ENCODE measurements around the gene CALML3. TPM values are rescaled to one million over a fixed set of nuclear protein-coding genes. Genes with fewer than 3 reads are reported as not detected.

Gene CALML3
- total and polyA plus RNA-seq, 4 donors = 0.10 to 0.13 TPM; not detected in 2

DNA sequence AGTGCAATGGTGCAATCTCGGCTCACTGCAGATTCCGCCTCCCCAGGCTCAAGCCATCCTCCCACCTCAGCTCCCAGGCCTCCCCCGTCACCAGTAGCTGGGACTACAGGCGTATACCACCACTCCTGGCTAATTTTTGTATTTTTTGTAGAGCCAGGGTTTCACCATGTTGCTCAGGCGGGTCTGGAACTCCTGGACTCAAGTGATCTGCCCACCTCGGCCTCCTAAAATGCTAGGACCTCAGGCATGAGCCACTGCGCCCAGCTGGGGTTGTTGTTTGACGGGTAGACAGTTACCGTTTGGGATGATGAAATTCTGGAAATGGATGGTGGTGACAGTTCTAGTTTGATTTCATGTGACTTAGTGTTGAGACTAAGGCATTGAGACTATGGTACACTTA lies 15.3 kb downstream of the CALML3 start:
- Histone ChIP-seq H3K4me3 (ENCODE audit: low read length in 2 of 2) (no peak overlapping the region), H3K9me3 (ENCODE audit: control insufficient read depth, low read length) (no peaks in the 10 kb centered on the region), H3K36me3 (ENCODE audit: control insufficient read depth in 1 of 2, insufficient read depth in 2 of 2, low read length in 1 of 2) (no peaks in the 10 kb centered on the region), H3K4me1 (ENCODE audit: control insufficient read depth in 1 of 2, insufficient read depth in 2 of 2, low read length in 2 of 2) (no peaks in the 10 kb centered on the region), H3K27ac (ENCODE audit: low read depth in 1 of 2, low read length in 2 of 2) (no peak overlapping the region), H3K27me3 (ENCODE audit: control insufficient read depth in 1 of 2, insufficient read depth in 2 of 2, low read length in 1 of 2) (no peaks in the 10 kb centered on the region)
- no peak for ATAC-seq (ENCODE audit: low FRiP score)
- DNase-seq = no peak
- intact Hi-C loops (cut with DNase I) = no loop called here
- 97% methylated on average over 9 of the region's 9 CpGs for WGBS, 2 donors

GRCh38 chr10:5540891-5541290 lies 16.1 kb downstream of the CALML3 start:
- H3K4me3 ChIP-seq (ENCODE audit: low read length in 2 of 2) = no peak overlapping the region
- H3K4me1 ChIP-seq (ENCODE audit: control insufficient read depth in 1 of 2, insufficient read depth in 2 of 2, low read length in 2 of 2) = peaks cover 0 to 3% of the 10 kb centered on the region in 2 donors
- intact Hi-C loops (cut with DNase I) = no loop called here
- H3K9me3 ChIP-seq (ENCODE audit: control insufficient read depth, low read length) = no peaks in the 10 kb centered on the region
- H3K27me3 ChIP-seq (ENCODE audit: control insufficient read depth in 1 of 2, insufficient read depth in 2 of 2, low read length in 1 of 2) = no peaks in the 10 kb centered on the region
- no peak for ATAC-seq (ENCODE audit: low FRiP score)
- H3K27ac ChIP-seq (ENCODE audit: low read depth in 1 of 2, low read length in 2 of 2) = no peak overlapping the region
- 96 to 100% methylated on average over 3 of the region's 3 CpGs for WGBS, 2 donors
- no peak for DNase-seq
- H3K36me3 ChIP-seq (ENCODE audit: control insufficient read depth in 1 of 2, insufficient read depth in 2 of 2, low read length in 1 of 2) = no peaks in the 10 kb centered on the region

DNA sequence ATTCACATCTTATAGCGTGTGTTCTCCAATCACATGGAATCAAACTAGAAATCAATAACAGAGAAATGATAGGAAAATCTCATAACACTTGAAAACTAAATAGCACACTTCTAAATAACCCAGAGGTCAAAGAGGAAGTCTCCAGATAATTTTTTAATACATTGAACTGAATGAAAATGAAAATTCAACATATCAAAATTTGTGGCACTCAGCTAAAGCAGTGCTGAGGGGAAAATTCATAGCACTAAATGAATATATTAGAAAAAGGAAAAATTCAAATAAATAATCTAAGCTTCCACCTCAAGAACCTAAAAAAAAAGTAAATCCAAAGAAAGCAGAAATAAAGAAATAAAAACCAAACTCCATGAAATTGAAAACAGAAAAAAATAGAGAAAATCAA lies 17.3 kb downstream of the CALML3 start:
- 98% methylated on average over 1 of the region's 1 CpG for WGBS, 2 donors
- H3K36me3 ChIP-seq (ENCODE audit: control insufficient read depth in 1 of 2, insufficient read depth in 2 of 2, low read length in 1 of 2) = no peaks in the 10 kb centered on the region
- H3K27me3 ChIP-seq (ENCODE audit: control insufficient read depth in 1 of 2, insufficient read depth in 2 of 2, low read length in 1 of 2) = no peaks in the 10 kb centered on the region
- intact Hi-C loops (cut with DNase I) = no loop called here
- H3K9me3 ChIP-seq (ENCODE audit: control insufficient read depth, low read length) = no peaks in the 10 kb centered on the region
- H3K4me3 ChIP-seq (ENCODE audit: low read length in 2 of 2) = no peak overlapping the region
- DNase-seq = no peak
- no peak for ATAC-seq (ENCODE audit: low FRiP score)
- H3K4me1 ChIP-seq (ENCODE audit: control insufficient read depth in 1 of 2, insufficient read depth in 2 of 2, low read length in 2 of 2) = peaks cover under 1 to 4% of the 10 kb centered on the region in 2 donors
- H3K27ac ChIP-seq (ENCODE audit: low read depth in 1 of 2, low read length in 2 of 2) = no peak overlapping the region

DNA sequence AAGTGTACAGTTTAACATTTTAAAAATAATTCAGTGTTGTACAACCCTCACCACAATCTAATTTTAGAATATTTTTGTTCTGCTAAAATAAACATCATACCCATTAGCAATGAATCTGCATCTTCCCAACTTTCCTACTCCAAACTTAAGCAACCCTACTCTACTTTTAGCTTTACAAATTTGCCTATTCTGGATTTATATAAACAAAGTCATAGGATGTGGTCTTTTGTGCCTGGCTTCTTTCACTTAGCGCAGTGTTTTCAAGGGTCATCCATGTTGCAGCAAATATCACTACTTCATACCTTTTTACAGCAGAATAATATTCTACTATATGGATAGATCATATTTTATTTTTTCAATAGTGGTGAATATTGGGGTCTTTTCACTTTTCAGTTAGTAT lies 18.9 kb downstream of the CALML3 start:
- intact Hi-C loops (cut with DNase I) = no loop called here

GRCh38 chr10:5544216-5544805 lies 19.6 kb downstream of the CALML3 start:
- peaks cover 3 to 4% of the 10 kb centered on the region in 2 donors for H3K4me1 ChIP-seq (ENCODE audit: control insufficient read depth in 1 of 2, insufficient read depth in 2 of 2, low read length in 2 of 2)
- H3K36me3 ChIP-seq (ENCODE audit: control insufficient read depth in 1 of 2, insufficient read depth in 2 of 2, low read length in 1 of 2) = no peaks in the 10 kb centered on the region
- H3K27me3 ChIP-seq (ENCODE audit: control insufficient read depth in 1 of 2, insufficient read depth in 2 of 2, low read length in 1 of 2) = no peaks in the 10 kb centered on the region
- H3K9me3 ChIP-seq (ENCODE audit: control insufficient read depth, low read length) = no peaks in the 10 kb centered on the region
- no peak overlapping the region for H3K27ac ChIP-seq (ENCODE audit: low read depth in 1 of 2, low read length in 2 of 2)
- intact Hi-C loops (cut with DNase I) = no loop called here
- no peak for DNase-seq
- ATAC-seq (ENCODE audit: low FRiP score) = no peak
- no peak overlapping the region for H3K4me3 ChIP-seq (ENCODE audit: low read length in 2 of 2)
- WGBS, 2 donors = 79 to 81% methylated on average over 6 of the region's 6 CpGs

More for the DNA sequence above, 18.9 kb downstream of the CALML3 start:
- no peak for DNase-seq
- Histone ChIP-seq H3K9me3 (ENCODE audit: control insufficient read depth, low read length) (no peaks in the 10 kb centered on the region), H3K4me1 (ENCODE audit: control insufficient read depth in 1 of 2, insufficient read depth in 2 of 2, low read length in 2 of 2) (peaks cover 3 to 4% of the 10 kb centered on the region in 2 donors), H3K27me3 (ENCODE audit: control insufficient read depth in 1 of 2, insufficient read depth in 2 of 2, low read length in 1 of 2) (no peaks in the 10 kb centered on the region), H3K27ac (ENCODE audit: low read depth in 1 of 2, low read length in 2 of 2) (no peak overlapping the region), H3K4me3 (ENCODE audit: low read length in 2 of 2) (no peak overlapping the region), H3K36me3 (ENCODE audit: control insufficient read depth in 1 of 2, insufficient read depth in 2 of 2, low read length in 1 of 2) (no peaks in the 10 kb centered on the region)
- 14 to 15% methylated on average over 1 of the region's 1 CpG for WGBS, 2 donors
- ATAC-seq (ENCODE audit: low FRiP score) = no peak

GRCh38 chr10:5545011-5545410 lies 20.2 kb downstream of the CALML3 start:
- no peaks in the 10 kb centered on the region for H3K36me3 ChIP-seq (ENCODE audit: control insufficient read depth in 1 of 2, insufficient read depth in 2 of 2, low read length in 1 of 2)
- 86 to 92% methylated on average over 1 of the region's 1 CpG for WGBS, 2 donors
- peak overlapping the region in 1 of 2 donors; percentile 55 for H3K27ac ChIP-seq (ENCODE audit: low read depth in 1 of 2, low read length in 2 of 2)
- H3K27me3 ChIP-seq (ENCODE audit: control insufficient read depth in 1 of 2, insufficient read depth in 2 of 2, low read length in 1 of 2) = no peaks in the 10 kb centered on the region
- H3K9me3 ChIP-seq (ENCODE audit: control insufficient read depth, low read length) = no peaks in the 10 kb centered on the region
- H3K4me3 ChIP-seq (ENCODE audit: low read length in 2 of 2) = no peak overlapping the region
- DNase-seq (peak in 1 of 2 donors; percentile 30), ATAC-seq (ENCODE audit: low FRiP score) (no peak)
- peaks cover 3 to 4% of the 10 kb centered on the region in 2 donors for H3K4me1 ChIP-seq (ENCODE audit: control insufficient read depth in 1 of 2, insufficient read depth in 2 of 2, low read length in 2 of 2)
- intact Hi-C loops (cut with DNase I) = loop anchor here (5.0 kb wide), 3 partner anchors 67 to 98 kb away; no protein-coding TSS in a partner anchor

DNA sequence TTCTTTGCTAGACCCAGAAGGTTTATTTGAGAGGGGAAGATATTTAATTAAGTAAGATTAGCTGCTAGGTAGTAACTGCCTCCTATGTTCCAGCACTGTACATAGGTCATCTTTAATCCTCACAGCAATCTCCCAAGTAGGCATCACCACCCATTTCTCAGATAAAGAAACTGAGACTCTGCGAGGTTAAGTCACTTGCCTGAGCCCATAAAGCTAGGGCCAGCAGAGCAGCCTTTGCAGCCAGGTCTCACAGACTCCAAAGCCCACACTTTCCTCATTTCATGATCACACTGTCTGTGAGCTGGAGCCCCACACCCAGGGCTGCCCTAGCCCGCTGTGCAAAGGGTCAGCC lies 20.6 kb downstream of the CALML3 start:
- peaks cover 3 to 4% of the 10 kb centered on the region in 2 donors for H3K4me1 ChIP-seq (ENCODE audit: control insufficient read depth in 1 of 2, insufficient read depth in 2 of 2, low read length in 2 of 2)
- no peaks in the 10 kb centered on the region for H3K9me3 ChIP-seq (ENCODE audit: control insufficient read depth, low read length)
- no peaks in the 10 kb centered on the region for H3K27me3 ChIP-seq (ENCODE audit: control insufficient read depth in 1 of 2, insufficient read depth in 2 of 2, low read length in 1 of 2)
- H3K27ac ChIP-seq (ENCODE audit: low read depth in 1 of 2, low read length in 2 of 2) = peak overlapping the region in 1 of 2 donors; percentile 61
- H3K36me3 ChIP-seq (ENCODE audit: control insufficient read depth in 1 of 2, insufficient read depth in 2 of 2, low read length in 1 of 2) = no peaks in the 10 kb centered on the region
- ATAC-seq (ENCODE audit: low FRiP score) = no peak
- intact Hi-C loops (cut with DNase I) = loop anchor here (5.0 kb wide), 3 partner anchors 67 to 98 kb away; no protein-coding TSS in a partner anchor
- 50 to 64% methylated on average over 2 of the region's 2 CpGs for WGBS, 2 donors
- DNase-seq = no peak
- no peak overlapping the region for H3K4me3 ChIP-seq (ENCODE audit: low read length in 2 of 2)

- Histone ChIP-seq H3K27me3 (ENCODE audit: control insufficient read depth in 1 of 2, insufficient read depth in 2 of 2, low read length in 1 of 2) (no peaks in the 10 kb centered on the region), H3K9me3 (ENCODE audit: control insufficient read depth, low read length) (no peaks in the 10 kb centered on the region), H3K4me1 (ENCODE audit: control insufficient read depth in 1 of 2, insufficient read depth in 2 of 2, low read length in 2 of 2) (peaks cover 3 to 4% of the 10 kb centered on the region in 2 donors), H3K27ac (ENCODE audit: low read depth in 1 of 2, low read length in 2 of 2) (peak overlapping the region; percentile 43 to 89), H3K36me3 (ENCODE audit: control insufficient read depth in 1 of 2, insufficient read depth in 2 of 2, low read length in 1 of 2) (no peaks in the 10 kb centered on the region), H3K4me3 (ENCODE audit: low read length in 2 of 2) (no peak overlapping the region)
- peak; percentile 86 for ATAC-seq (ENCODE audit: low FRiP score)
- peak; percentile 89 to 90 for DNase-seq
- intact Hi-C loops (cut with DNase I) = loop anchor here (5.0 kb wide), 3 partner anchors 66 to 99 kb away; no protein-coding TSS in a partner anchor
- WGBS, 2 donors = 7 to 9% methylated on average over 23 of the region's 23 CpGs
Observed at GRCh38 chr10:5545778-5546710, 21.3 kb downstream of the CALML3 start.
